HT1080 (cell line): Measurements from ENCODE around the gene PHF5A. TPM values are rescaled to one million over a fixed set of nuclear protein-coding genes. Genes with fewer than 3 reads are reported as not detected.
"Not testable (repeated sequence)": the region's sequence is repeated elsewhere in the genome, so short reads cannot be mapped to it uniquely, and the experiment has no call there.

Experiments used
- DNase-seq: peaks from one replicate; pipeline ENCODE4 v3.0.0-alpha.2; 2015; ENCODE audit warnings: low read depth
- total RNA-seq: library from RNA; depleted of rRNA; stranded (reverse); fragments of >200 nt; shearing (Covaris generic); gene quantifications from 2 replicates; pipeline ENCODE4 v1.2.3, GENCODE V29; 2014

Gene PHF5A
- total RNA-seq, 1 experiment from 2014 or later, result 167 TPM

GRCh38 chr22:41448189-41448808 lies 20.2 kb downstream of the PHF5A start:
- peak; percentile 99 for DNase-seq

DNA sequence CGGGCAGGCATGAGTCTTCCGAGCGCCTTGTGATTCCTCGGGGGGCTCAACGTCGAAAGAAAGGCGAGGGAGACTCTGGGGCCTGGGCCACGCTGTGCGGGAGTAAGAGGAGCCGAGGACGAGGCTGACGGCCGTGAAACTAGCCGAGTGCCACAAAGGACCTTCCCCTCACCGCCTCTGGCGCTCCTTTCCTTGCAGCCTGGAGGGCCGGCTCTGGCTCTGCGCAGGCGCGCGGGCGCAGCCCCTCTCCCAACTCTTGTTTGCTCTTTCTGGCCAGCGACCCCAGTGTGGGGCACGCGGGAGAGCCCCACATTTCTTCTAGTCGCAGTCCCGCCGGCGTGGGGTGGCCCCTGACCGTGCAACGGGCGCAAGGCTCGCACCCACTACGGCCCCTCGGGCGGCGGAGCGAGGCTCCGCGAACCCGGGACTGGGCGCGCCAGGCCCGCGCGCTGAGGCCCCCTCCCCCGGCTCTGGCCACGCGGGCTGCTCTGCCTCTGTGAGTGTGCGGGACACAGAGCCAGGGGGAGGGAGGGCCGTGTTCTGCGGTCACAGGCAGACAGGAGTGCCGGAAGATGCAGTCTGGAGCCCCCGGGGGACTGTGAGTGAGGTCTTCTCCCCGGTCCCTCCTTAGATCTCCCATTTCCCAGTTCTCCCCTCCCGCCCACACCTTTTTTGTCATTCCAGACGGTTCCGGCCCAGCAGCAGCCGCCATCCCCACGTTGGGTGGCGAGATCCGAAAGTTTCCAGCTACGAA lies 20.9 kb downstream of the PHF5A start:
- DNase-seq, result peak; percentile 48

GRCh38 chr22:41446639-41447434 lies 21.7 kb downstream of the PHF5A start, which contains the start of gene TOB2:
Gene TOB2 (minus strand): TSS chr22:41446801. CDS start chr22:41437345, 9,456 bp downstream.
- peak; percentile 89 for DNase-seq

DNA sequence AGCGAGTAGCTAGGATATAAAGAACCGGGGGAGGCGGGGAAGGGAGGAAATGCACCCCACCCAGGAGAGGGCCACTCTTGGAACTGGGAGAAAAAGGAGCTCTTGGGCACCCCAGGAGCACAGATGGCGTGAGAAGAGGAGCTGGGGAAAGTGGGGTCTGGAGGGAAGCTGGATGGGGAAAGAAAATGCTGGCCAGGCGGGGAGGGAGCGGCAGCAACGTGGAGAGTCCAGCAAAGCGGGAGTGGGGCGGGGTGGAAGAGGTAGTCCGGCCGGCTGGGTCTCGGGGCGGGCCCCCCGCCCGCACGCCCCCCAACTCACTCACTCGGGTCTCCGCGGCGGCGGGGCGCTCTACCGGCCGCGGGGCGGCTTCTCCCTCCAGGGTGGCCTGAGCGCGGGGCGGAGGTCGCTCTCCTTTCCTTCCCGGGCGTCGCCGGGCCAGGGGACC lies 22.4 kb downstream of the PHF5A start:
- DNase-seq, result no peak

- DNase-seq, result peak; percentile 18
Measured at GRCh38 chr22:41445129-41446056, 23.1 kb downstream of the PHF5A start.

DNA sequence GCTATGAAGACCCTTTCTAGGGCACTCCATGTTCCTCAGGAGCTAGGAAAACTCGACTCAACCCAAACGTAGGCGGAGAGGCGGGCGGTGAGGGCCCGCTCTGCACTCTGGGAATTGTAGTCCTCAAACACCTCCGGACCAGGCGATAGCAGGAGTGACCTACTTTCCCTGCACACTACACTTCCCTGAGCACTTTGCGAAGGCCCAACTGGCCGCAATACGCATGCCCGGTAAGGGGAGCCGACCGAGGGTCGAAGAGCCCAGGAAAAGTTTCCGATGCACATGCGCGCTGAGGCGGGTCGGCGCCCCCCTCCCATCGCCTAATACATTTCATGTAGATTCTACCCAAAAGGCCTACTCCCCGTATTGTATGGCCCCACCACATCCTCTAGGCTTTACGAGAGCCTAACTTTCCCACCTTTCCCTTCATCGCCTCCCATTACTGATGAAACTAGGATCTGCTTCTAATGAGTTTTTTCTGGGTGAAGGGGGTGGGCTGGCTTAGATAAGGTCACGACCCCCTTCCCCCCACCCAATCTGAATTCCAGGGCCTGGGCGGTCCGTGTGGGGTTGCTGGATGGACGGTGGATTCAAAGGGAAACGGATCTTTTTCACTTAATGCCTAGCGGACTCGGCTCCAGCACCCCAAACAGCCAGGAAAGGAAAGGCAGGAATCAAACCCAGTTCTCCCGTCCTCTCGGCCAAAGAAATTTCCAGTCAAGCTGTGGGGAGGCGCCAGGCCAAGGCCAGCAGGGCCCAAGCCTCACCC lies 23.9 kb downstream of the PHF5A start:
- peak; percentile 97 for DNase-seq

GRCh38 chr22:41442240-41442792 lies 26.2 kb downstream of the PHF5A start:
- no peak for DNase-seq

DNA sequence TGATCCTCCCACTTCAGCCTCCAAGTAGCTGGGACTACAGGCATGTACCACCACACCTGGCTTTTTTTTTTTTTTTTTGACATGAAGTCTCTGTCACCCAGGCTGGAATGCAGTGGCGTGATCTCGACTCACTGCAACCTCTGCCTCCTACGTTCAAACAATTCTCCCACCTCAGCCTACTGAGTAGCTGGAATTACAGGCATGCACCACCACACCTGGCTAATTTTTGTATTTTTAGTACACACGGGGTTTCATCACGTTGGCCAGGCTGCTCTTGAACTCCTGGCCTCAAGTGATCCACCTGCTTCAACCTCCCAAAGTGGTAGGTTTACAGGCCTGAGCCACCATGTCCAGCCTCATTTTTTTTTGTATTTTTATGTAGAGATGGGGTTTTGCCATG lies 28.0 kb downstream of the PHF5A start:
- DNase-seq, result not testable (repeated sequence)

GRCh38 chr22:41437198-41437597 lies 31.3 kb downstream of the PHF5A start:
- no peak for DNase-seq

DNA sequence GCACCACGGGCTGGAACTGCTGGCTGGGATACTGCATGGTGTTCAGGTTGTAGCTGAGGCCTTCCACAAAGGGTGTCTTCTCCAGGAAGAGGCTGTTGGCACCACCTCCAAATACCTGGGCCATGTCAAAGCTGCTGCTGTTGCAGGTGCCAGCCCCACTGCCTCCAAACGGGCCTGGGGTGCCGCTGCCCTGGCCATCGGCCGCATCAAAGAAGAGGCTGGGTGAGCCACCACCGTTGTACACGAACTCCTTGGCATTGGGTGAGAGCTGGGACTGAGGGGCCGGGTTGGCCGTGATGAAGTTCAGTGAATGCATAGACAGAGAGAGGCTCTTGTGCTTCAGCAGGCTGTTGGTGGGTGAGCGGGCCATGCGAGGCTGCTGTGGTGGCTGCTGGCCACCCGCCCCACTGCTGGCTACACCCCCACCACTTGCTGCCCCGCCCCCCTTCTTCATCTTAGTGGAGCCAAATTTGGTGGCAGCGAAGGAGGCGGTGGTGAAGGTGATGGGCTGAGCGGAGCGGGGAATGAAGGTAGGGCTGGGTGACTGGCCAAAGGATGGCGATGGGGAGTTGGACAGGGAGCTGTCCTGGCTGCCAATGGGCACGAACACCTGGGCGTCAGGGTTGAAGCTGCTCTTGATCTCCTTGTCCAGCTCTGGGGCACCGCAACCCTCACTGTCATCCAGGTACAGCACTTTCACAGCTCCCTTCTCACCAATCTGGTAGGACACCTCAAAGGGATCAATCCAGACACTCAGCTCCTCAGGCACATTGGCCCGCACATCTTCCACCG lies 32.0 kb downstream of the PHF5A start:
- no peak for DNase-seq

- no peak for DNase-seq
Measured at GRCh38 chr22:41435560-41435959, 32.9 kb downstream of the PHF5A start.

DNA sequence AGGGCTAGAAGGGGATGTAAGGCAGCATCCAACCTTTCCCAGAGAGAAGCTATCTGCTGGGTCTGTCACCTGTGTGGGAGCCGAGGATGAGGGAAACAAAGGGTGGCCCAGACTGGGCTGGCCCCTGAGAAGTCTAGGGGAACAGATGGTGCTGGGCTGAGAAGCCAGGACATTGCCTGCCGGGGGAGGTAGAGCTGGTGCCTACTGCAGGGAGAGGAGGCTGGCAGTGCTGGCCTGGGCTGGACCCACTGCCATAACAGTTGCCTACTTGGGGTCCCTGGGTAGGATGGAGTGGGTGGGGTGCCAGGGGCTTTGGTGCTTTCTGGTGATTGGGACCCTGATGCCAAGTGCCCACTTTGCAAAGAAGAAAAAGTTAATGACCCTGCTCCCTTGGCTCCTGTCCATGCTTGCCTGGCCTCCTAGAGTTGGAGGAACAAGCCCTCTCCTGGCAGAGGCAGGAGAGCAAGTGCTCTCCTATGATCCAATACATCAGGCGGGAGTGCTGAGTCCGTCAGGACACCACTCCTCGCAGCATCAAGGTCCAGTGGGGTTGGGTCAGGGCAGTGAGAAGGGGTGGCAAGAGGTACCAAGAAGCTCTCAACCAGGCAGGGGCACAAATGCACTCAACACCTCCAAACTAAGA lies 34.0 kb downstream of the PHF5A start:
- DNase-seq, result not testable (repeated sequence)

GRCh38 chr22:41433480-41433879 lies 35.0 kb downstream of the PHF5A start:
- not testable (repeated sequence) for DNase-seq

- no peak for DNase-seq
Measured at GRCh38 chr22:41431656-41432055, 36.8 kb downstream of the PHF5A start.

DNA sequence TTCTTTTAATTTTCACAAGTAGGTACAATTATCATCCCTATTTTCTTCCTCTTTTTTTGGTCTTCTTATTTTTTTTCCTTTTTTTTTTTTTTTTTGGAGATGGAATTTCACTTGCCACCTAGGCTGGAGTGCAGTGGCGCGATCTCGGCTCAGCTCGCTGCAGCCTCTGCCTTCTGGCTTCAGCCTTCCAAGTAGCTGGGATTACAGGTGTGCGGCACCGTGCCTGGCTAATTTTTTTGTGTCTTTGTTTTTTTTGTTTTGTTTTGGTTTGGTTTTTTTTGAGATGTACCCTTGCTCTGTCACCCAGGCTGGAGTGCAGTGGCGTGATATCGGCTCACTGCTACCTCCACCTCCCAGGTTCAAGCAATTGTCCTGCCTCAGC lies 38.5 kb downstream of the PHF5A start:
- DNase-seq, result no peak

- no peak for DNase-seq
Measured at GRCh38 chr22:41429232-41429950, 39.1 kb downstream of the PHF5A start.

DNA sequence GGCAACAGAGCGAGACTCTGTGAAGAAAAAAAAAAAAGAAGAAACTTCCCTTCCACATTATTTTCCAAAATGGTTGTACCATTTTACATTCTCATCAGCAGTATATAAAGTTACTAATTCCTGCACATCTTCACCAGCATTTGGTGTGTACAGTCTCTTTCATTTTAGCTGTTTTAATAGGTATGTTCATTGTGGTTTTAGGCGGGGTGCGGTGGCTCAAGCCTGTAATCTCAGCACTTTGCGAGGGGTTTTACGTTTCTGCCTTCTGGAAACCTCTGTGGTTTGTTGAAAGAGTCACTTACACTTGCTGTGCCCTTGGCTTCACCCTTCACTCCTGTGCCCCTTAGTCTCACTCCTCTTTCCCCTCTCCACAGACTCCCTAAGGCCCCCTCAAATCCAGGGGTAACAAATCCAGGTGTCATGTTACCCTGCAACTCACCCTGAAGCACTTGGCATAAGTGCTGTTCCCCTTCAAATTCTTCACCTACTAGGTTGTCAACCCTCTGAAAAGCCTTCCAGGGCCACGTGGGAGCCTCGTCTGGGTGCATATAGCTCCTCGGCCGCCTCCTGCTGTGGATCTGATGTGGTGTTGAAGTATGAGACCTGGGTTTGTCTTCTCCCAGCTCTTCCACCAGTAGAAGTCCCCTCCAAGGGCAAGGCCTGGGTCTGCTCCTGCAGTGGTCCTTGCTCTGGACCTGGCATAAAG lies 42.7 kb downstream of the PHF5A start:
- DNase-seq, result no peak
